Measurements from ENCODE around the gene CACHD1.

- TF ChIP-seq CTCF (conservative IDR thresholded peaks at IDR 0.05; ENCODE audit: low read depth, low read length) (no peak), POLR2A (IDR thresholded peaks at IDR 0.05; ENCODE audit: low read depth, low read length) (no peak), CEBPB (IDR thresholded peaks at IDR 0.05; ENCODE audit: low read depth, low read length) (no peak), USF2 (IDR thresholded peaks at IDR 0.05; ENCODE audit: low read depth, low read length) (no peak), SMC3 (IDR thresholded peaks at IDR 0.05; ENCODE audit: low read depth, low read length) (no peak), RAD21 (IDR thresholded peaks at IDR 0.05; ENCODE audit: low read length) (no peak)
Measured at GRCh38 chr1:64570267-64570855, 100.4 kb downstream of the CACHD1 start.
